CD1c-positive myeloid dendritic cell (primary cell): Measurements from ENCODE around the gene GPR55.
"Not testable (repeated sequence)": the region's sequence is repeated elsewhere in the genome, so short reads cannot be mapped to it uniquely, and the experiment has no call there.

Source experiments
- DNase-seq: peaks from one replicate; pipeline ENCODE4 v3.0.0-alpha.2; 2016; ENCODE audit errors: extremely low spot score

The GPR55 gene

GRCh38 chr2:230924470-230925341, at the start of gene GPR55:
Gene GPR55 (minus strand): TSS chr2:230925242. CDS start chr2:230910962, 14,280 bp downstream.
- peak; percentile 95 for DNase-seq

DNA sequence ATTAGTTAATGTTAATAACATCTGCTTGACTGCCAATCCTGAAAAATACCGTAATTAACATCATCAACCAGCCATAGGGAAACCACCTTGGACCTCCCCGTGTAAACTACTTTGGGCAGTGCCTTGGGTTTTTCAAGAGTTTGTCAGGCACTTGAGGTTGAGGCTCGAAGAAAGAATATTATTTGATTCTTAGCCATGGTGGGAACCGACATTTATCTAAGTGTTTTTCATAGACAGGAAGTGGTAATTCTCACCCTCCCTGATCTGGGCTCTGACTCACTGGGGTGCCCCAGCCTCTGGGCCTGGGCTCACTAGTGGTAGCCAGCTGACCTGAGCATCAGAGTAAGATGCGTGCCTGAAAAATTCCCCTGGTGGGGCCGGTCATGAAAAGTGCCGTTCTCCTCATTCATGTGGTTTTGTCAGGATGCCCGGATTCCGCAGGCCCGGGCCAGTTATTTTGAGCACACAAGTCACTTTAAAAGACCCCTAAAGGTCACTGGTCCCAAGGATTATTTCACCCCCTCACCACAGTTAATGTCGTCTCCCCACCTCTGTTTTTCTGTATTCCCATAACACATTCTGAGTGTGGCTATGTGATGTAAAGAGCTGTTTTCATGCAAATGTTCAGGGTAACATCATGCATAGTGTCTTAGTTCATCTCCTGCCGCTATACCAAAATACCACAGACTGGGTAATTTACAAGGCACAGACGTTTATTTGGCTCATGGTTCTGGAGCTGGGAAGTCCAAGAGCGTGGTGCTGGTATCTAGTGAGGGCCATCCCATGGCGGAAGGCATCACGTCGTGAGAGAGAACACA, 49.3 kb upstream of the GPR55 start:
- peak; percentile 37 for DNase-seq

- DNase-seq, result no peak
These were observed 47.0 kb upstream of the GPR55 start for GRCh38 chr2:230972046-230972445.

DNA sequence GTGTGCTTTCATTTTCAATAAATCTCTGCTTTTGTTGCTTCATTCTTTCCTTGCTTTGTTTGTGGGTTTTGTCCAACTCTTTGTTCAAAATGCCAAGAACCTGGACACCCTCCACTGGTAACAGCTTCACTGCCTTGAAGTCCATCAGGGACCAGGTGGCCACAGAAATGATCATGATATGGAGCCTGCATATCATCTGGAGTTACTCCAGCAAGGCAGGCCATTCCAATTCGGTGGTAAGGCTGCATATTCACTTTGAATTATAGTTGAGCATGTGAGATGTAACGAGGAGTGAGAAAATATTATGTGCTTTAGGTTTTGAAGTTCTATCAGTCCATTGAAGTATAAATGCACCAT, 44.6 kb upstream of the GPR55 start:
- no peak for DNase-seq

- no peak for DNase-seq
These were observed 44.0 kb upstream of the GPR55 start for GRCh38 chr2:230968921-230969658.

- DNase-seq, result not testable (repeated sequence)
These were observed 43.3 kb upstream of the GPR55 start for GRCh38 chr2:230968314-230968713.

GRCh38 chr2:230967113-230967512, 42.1 kb upstream of the GPR55 start:
- no peak for DNase-seq

DNA sequence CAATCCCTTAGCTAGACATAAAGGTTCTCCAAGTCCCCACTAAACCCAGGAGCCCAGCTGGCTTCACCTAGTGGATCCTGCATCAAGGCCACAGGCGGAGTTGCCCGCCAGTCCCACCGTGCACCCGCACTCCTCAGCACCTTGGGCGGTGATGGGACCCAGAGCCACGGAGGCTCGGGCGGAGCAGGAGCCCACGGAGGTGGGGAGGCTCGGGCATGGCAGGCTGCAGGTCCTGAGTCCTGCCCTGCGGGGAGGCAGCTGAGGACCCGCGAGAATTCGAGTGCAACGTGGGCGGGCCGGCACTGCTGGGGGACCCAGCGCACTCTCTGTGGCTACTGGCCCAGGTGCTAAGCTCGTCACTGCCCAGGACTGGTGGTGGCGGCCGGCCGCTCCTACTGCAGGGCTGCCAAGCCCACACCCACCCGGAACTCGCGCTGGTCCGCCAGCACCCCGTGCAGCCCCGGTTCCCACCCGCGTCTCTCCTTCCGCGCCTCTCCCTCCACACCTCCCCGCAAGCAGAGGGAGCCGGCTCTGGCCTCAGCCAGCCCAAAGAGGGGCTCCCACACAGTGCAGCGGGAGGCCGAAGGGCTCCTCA, 39.2 kb upstream of the GPR55 start:
- DNase-seq, result no peak

DNA sequence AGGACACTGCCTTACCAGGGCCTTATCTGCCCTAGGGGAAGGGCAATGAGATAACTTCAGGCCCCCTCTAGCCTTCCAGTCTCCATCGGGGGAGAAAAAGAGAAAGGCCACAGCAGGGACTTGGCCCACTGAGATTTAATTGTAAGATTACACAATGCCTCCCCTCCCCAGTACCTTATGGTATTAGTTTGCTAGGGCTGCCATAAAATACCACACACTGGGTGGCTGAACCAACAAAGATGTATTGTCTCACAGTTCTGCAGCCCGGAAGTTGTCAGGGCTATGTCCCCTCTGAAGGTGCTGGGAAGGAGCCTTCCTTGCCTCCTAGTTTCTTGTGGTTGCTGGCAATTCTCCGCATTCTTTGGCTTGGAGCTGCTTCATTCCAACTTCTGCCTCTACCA, 36.0 kb upstream of the GPR55 start:
- no peak for DNase-seq

DNA sequence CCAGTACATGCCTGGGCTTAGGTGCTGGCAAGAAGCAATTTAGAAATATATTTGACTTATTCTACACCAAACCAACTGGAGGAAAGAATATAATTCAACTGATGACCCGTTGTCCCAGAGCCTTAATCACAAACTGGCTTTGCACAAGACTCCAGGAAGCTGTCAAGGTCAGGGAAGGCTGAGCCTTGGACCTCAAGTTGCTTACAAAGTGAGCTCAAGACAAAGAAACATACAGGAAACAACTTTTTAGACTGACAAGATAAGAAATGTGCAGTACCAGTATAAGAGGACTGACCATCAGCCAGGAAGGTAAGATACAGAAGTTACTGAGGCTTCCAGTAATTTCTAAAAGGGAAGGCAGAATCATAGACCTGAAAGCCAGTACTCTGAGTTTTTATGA, 35.0 kb upstream of the GPR55 start:
- no peak for DNase-seq

DNA sequence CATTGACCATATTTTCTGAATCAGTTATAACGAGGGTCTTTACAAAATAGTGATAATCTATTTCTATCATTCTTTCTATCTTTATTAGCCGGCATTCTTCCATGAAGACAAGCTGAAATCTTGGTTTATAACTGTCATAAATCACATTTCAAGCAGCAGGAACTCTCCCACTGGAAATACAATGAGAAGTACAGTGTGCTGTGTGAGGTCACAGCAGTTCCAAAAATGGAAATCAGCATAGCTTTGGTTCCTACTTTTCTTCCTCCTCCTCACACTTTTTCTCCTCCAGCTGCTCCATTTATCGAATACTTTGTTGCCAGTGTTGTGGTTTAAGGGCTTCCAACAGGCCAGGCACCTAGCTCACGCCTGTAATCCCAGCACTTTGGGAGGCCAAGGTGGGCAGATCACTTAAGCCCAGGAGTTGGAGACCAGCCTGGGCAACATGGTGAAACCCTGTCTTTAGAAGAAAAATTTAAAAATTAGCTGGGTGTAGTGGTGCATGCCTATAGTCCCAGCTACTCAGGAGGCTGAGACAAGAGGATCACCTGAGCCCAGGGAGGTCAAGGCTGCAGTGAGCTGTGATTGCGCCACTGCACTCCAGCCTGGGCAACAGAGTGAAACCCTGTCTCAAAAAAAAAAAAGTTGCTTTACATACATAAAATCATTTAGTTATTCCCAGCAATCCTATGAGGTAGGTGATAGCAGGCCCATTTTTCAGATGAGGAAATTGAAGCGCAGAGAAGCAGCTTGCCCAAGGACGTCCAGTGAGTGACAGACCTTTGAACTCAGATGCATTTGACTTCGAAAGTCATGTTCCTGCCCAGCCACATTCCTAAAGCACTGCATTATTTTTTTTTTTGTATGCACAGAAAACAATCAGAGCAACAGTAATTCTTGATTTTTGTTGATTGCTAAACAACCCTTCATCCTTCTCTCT, 34.0 kb upstream of the GPR55 start:
- DNase-seq, result no peak

- no peak for DNase-seq
These were observed 32.8 kb upstream of the GPR55 start for GRCh38 chr2:230957756-230958391.

DNA sequence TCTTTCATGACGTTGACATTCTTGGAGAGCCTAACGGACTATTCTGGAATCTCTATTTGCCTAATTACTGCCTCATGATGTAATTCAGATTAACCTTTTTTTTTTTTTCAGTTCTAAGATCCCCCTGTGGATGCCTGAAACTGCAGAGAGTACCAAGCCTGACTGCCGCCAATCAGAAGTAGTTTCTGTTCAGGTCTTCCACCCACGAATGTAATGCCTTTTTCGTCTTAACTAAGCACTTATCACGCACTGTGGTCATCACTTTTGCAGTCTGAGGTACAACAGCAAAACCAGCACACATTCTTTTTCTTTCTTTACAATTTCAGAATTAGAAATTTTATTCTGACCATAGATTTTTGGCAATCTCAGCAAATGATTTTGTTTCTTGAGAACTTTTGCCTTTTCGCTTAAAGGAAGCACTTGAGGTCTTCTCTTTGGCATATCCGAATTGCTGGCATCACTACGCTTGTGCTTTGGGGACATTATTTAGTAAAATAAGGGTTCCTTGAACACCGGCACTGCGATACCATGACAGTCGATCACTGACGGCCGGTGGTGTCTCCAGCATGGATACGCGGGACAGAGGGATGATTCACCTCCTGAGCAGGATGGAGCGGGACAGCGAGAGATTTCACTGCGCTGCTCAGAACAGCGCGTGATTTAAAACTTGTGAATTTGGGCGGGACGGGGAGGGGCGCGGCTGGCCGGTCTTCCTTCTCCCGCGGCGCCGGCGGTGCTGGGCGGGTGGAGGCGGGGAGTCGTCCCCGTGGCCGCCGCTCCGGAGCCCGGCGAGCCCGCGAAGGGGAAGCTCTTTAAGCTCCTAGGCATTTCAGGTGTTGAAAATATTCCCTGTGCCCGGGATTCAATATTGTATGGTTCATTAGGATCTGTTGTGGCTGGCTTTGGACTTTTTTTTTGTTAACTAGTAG, 32.0 kb upstream of the GPR55 start:
- peak; percentile 60 for DNase-seq

DNA sequence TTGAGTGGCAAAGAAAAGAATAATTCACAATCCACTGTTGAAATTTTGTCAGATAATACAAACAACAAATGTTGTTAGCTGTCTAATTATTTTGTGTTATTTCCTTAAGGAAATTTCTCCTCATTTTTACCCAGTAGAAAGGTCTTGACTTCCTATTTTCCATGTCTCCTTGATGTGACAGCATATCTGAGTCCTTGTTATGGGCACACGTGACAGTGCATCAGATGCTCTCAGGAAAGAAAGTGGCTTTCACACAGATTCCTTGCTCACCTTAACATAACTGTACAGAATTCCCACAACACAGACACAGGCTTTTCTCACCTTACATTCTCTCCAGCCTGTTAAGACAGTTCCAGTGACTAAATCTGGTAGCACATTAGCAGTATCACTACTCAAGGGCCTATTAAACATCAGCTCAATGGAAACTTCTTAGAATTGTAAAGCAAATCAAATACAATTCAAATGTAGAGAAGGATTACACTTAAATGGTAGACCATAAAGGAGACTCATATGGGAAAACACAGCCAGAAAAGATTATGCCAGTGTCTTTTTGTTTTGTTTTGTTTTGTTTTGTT, 30.2 kb upstream of the GPR55 start:
- DNase-seq, result no peak

DNA sequence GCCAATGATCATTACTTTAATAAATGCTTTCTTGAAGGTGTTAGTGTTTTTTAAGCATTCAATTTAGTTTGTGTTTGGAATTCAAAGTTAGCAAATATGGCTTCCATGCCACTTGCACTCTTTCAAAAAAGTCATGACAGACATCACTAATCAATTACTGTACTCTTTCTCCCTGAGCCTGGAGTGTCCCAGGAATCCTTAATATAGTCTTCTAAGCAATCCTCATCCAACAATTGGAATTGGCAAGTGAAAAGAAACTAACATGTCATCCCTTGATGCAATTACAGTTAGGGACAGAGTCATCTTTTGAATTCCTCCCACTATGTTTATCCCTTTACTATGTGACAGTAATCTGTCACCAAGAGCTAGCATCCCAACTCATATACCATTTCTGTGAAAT, 29.7 kb upstream of the GPR55 start:
- no peak for DNase-seq

DNA sequence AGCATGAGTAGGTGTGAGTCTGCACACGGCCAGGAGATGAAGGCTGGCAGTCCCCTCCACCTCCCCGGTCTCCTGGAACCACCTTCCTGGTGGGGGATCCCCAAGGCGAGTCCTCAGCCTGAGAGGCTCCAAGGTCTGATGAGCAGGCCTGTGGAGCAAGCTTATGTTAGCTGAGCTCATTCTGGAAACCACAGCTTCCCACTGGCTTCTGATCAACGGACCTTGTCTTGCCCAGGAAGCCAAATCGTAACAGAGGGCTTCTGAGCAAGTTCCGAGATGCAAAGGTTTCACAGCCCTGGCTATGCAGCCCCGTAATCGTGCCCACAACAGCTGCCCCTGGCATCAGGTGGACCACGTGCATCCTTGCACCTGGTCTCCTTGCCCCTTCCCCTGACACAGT, 28.8 kb upstream of the GPR55 start:
- DNase-seq, result peak; percentile 64

DNA sequence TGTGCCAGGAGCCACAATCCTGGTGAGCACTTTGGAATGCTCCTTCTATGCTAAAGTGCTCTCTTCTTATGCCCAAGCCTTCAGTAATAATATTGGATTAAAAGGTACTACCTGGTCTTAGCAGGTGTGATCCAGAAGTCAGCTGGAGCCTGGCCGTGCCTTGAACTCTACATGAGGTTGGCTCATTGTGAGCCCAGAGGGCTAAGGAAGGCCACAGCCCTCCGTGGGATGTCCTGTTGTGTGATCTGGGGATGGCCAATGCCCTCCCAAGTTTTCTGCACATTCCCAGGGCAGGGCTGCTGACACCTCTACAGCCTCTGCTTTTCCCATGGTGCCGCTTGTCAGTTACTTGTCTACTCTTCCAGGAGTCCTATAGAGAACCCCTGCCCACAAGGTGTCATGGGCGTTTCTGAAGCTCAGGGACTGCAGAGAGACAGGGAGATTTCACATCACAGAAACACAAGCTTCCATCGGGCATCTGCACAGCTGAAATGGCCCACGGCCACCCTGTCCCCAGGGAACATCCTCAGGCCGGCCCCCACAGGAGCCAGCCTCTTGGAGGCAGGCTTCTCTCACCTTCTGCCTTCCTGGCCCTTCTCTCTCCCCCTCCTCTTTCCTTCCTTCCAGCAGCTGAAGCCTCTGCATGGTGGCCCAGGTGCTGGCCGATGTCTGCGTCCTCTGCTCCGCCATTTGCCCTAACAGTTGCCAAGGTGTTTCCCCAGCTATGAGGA, 27.3 kb upstream of the GPR55 start:
- no peak for DNase-seq

DNA sequence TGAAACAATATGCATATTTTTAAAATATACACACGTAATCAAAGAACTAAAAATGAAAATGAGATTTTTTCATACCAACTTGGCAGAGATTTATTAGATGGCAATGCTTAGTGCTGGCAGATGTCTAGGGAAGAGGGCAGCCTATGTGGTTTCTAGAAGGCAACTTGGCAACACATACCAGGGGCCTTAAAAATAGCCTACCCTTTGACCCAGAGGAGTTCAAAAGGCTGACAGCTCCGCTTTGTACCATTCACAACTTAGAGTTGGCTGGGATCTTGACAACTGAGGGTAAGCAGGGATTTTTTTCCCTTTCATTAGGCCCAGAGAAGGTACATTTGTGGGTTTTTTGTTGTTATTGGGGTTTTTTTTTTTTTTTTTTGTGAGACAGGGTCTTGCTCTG, 26.4 kb upstream of the GPR55 start:
- no peak for DNase-seq
